ENCODE data around the gene PICALM.

GRCh38 chr11:86067009-86067850, 1.7 kb downstream of the PICALM start:
- TF ChIP-seq ZFP3 (CRISPR knock-in tag; IDR thresholded peaks at IDR 0.05) (no peak), PATZ1 (CRISPR knock-in tag; IDR thresholded peaks at IDR 0.05; ENCODE audit: borderline replicate concordance) (no peak), ZNF565 (CRISPR knock-in tag; conservative IDR thresholded peaks at IDR 0.05; ENCODE audit: low read depth) (no peak), BACH2 (CRISPR knock-in tag; IDR thresholded peaks at IDR 0.05; ENCODE audit: borderline replicate concordance) (no peak), CSRNP3 (CRISPR knock-in tag; IDR thresholded peaks at IDR 0.05) (no peak), CREB5 (CRISPR knock-in tag; IDR thresholded peaks at IDR 0.05; ENCODE audit: low read depth) (no peak), TCF4 (CRISPR knock-in tag; IDR thresholded peaks at IDR 0.05; ENCODE audit: borderline replicate concordance) (no peak), CSDC2 (CRISPR knock-in tag; IDR thresholded peaks at IDR 0.05) (no peak), SNAI2 (CRISPR knock-in tag; IDR thresholded peaks at IDR 0.05) (no peak), TSHZ2 (CRISPR knock-in tag; IDR thresholded peaks at IDR 0.05) (no peak), ZC3H10 (CRISPR knock-in tag; IDR thresholded peaks at IDR 0.05) (no peak), GLIS3 (CRISPR knock-in tag; IDR thresholded peaks at IDR 0.05) (no peak), ESRRG (CRISPR knock-in tag; IDR thresholded peaks at IDR 0.05) (no peak), RARB (CRISPR knock-in tag; IDR thresholded peaks at IDR 0.05) (no peak)

Data from SK-N-SH treated with all-trans-retinoic acid at 6 μM for 48 hours (cell line).